Vagina (tissue), 2 donors: Measurements from ENCODE around the gene SERPINC1. TPM values are rescaled to one million over a fixed set of nuclear protein-coding genes. Genes with fewer than 3 reads are reported as not detected.

Experiments
- DNase-seq, 2 donors: peaks; one replicate each; pipeline ENCODE4 v3.0.0-alpha.2; 2017; ENCODE audit errors: extremely low spot score in 2 of 2
- H3K27ac ChIP-seq: fragments of 200-600 bp; sonication (generic); one replicate; pipeline ENCODE4 v1.5.1; 2019
- H3K27me3 ChIP-seq: fragments of 200-600 bp; sonication (generic); one replicate; pipeline ENCODE4 v1.5.1; 2019
- H3K36me3 ChIP-seq, 2 donors: fragments of 200-600 bp; sonication (generic); one replicate each; pipeline ENCODE4 v1.5.1; 2017 to 2019
- H3K4me1 ChIP-seq: fragments of 200-600 bp; sonication (generic); one replicate; pipeline ENCODE4 v1.5.1; 2019
- H3K4me3 ChIP-seq, 2 donors: fragments of 200-600 bp; sonication (generic); 1 replicate in 1 of 2; 2 replicates in 1 of 2; pipeline ENCODE4 v1.5.1; 2016 to 2019
- H3K9me3 ChIP-seq: fragments of 200-600 bp; sonication (generic); one replicate; pipeline ENCODE4 v1.5.1; 2019
- CTCF ChIP-seq, 3 experiments: fragments of 450-650 bp in 2 of 3; fragments of 200-600 bp in 1 of 3; sonication (generic) in 1 of 3; IDR thresholded peaks; one replicate each; pipeline ENCODE4 v1.5.1; 2017 to 2019; ENCODE audit warnings: antibody characterized with exemption in 3 of 3, mild to moderate bottlenecking in 2 of 3, moderate library complexity in 2 of 3
- POLR2A ChIP-seq, 2 donors: fragments of 450-650 bp; IDR thresholded peaks; one replicate each; pipeline ENCODE4 v1.6.1; 2017; ENCODE audit warnings: antibody characterized with exemption in 2 of 2, mild to moderate bottlenecking in 2 of 2, moderate library complexity in 2 of 2
- POLR2AphosphoS5 ChIP-seq, 2 donors: sonication (generic); formaldehyde crosslinking; IDR thresholded peaks; one replicate each; pipeline ENCODE4 v1.9.0; 2017; ENCODE audit warnings: antibody characterized with exemption in 2 of 2, mild to moderate bottlenecking in 2 of 2, low read depth in 1 of 2; ENCODE audit not compliant: insufficient read depth in 1 of 2
- intact Hi-C: fragments of 100-400 bp; cut with DNase I; formaldehyde crosslinking; loops from one replicate; pipeline ENCODE4 v1.15.1; 2023
- total RNA-seq: library from RNA; depleted of rRNA; stranded (reverse); fragments of >200 nt; gene quantifications from one replicate; pipeline ENCODE4 v1.2.3, GENCODE V29; 2016

SERPINC1 gene
- total RNA-seq, 1 donor from 2014 or later = not detected

GRCh38 chr1:173876732-173877131 is 40.4 kb downstream of the SERPINC1 start:
- no peak for DNase-seq
- Histone ChIP-seq H3K27ac (no peak overlapping the region), H3K36me3 (peaks cover 3 to 25% of the 10 kb centered on the region in 2 donors), H3K4me3 (no peak overlapping the region), H3K27me3 (no peaks in the 10 kb centered on the region), H3K9me3 (no peaks in the 10 kb centered on the region), H3K4me1 (no peaks in the 10 kb centered on the region)
- intact Hi-C loops = no loop called here
- TF ChIP-seq POLR2AphosphoS5 (IDR thresholded peaks at IDR 0.05; ENCODE audit: insufficient read depth in 1 of 2, low read depth in 1 of 2) (no peak), CTCF (IDR thresholded peaks at IDR 0.05) (no peak), POLR2A (IDR thresholded peaks at IDR 0.05) (no peak)

GRCh38 chr1:173871500-173871899 is 45.6 kb downstream of the SERPINC1 start:
- H3K9me3 ChIP-seq = no peaks in the 10 kb centered on the region
- no peak for TF ChIP-seq POLR2AphosphoS5 (IDR thresholded peaks at IDR 0.05; ENCODE audit: insufficient read depth in 1 of 2, low read depth in 1 of 2)
- no peak for TF ChIP-seq POLR2A (IDR thresholded peaks at IDR 0.05)
- H3K36me3 ChIP-seq = peaks cover 0 to 26% of the 10 kb centered on the region in 2 donors
- no peaks in the 10 kb centered on the region for H3K27me3 ChIP-seq
- DNase-seq = no peak
- peaks cover 22% of the 10 kb centered on the region for H3K4me1 ChIP-seq
- intact Hi-C loops = no loop called here
- H3K27ac ChIP-seq = no peak overlapping the region
- H3K4me3 ChIP-seq = no peak overlapping the region

- no peaks in the 10 kb centered on the region for H3K27me3 ChIP-seq
- no peak overlapping the region for H3K27ac ChIP-seq
- H3K4me1 ChIP-seq = peaks cover 26% of the 10 kb centered on the region
- intact Hi-C loops = no loop called here
- no peak overlapping the region for H3K4me3 ChIP-seq
- H3K9me3 ChIP-seq = no peaks in the 10 kb centered on the region
- DNase-seq = no peak
- H3K36me3 ChIP-seq = peaks cover 0 to 26% of the 10 kb centered on the region in 2 donors
- TF ChIP-seq CTCF (IDR thresholded peaks at IDR 0.05) = no peak
- TF ChIP-seq POLR2AphosphoS5 (IDR thresholded peaks at IDR 0.05; ENCODE audit: insufficient read depth in 1 of 2, low read depth in 1 of 2) = no peak
- TF ChIP-seq POLR2A (IDR thresholded peaks at IDR 0.05) = no peak
Observed at GRCh38 chr1:173871091-173871490, 46.0 kb downstream of the SERPINC1 start.

GRCh38 chr1:173870252-173871075 is 46.7 kb downstream of the SERPINC1 start:
- Histone ChIP-seq H3K27me3 (no peaks in the 10 kb centered on the region), H3K4me3 (no peak overlapping the region), H3K4me1 (peaks cover 33% of the 10 kb centered on the region), H3K9me3 (no peaks in the 10 kb centered on the region), H3K27ac (peak overlapping the region; percentile 9), H3K36me3 (peaks cover 0 to 26% of the 10 kb centered on the region in 2 donors)
- intact Hi-C loops = no loop called here
- no peak for DNase-seq
- TF ChIP-seq CTCF (IDR thresholded peaks at IDR 0.05) (no peak), POLR2A (IDR thresholded peaks at IDR 0.05) (no peak), POLR2AphosphoS5 (IDR thresholded peaks at IDR 0.05; ENCODE audit: insufficient read depth in 1 of 2, low read depth in 1 of 2) (no peak)

- H3K9me3 ChIP-seq = no peaks in the 10 kb centered on the region
- TF ChIP-seq POLR2AphosphoS5 (IDR thresholded peaks at IDR 0.05; ENCODE audit: insufficient read depth in 1 of 2, low read depth in 1 of 2) (no peak), POLR2A (IDR thresholded peaks at IDR 0.05) (no peak), CTCF (IDR thresholded peaks at IDR 0.05) (no peak)
- DNase-seq = no peak
- H3K27ac ChIP-seq = peak overlapping the region; percentile 99
- no peaks in the 10 kb centered on the region for H3K27me3 ChIP-seq
- intact Hi-C loops = loop anchor here (5.0 kb wide), 1 partner anchor 392 kb away; the partner anchor contains the start of gene PRDX6
- H3K36me3 ChIP-seq = peaks cover 7 to 38% of the 10 kb centered on the region in 2 donors
- H3K4me1 ChIP-seq = peaks cover 42% of the 10 kb centered on the region
- peak overlapping the region; percentile 86 to 92 for H3K4me3 ChIP-seq
Observed at GRCh38 chr1:173869021-173869359, 48.1 kb downstream of the SERPINC1 start.
